ENCODE measurements around the gene G2E3.

GRCh38 chr14:30625533-30625932, 66.6 kb downstream of the G2E3 start:
- TF ChIP-seq POLR2A (IDR thresholded peaks at IDR 0.05) = no peak
- TF ChIP-seq CTCF (IDR thresholded peaks at IDR 0.05) = no peak
